NK-92 treated with Interleukin-12 subunit alpha and Interleukin-12 subunit beta, amount 100 ng/mL, for 24 hours (cell line): Measurements from ENCODE around the gene CDKN2AIPNL.

Source experiments
- DNase-seq: peaks from one replicate; lab custom pipeline; 2025; lab: John Stamatoyannopoulos, UW

The CDKN2AIPNL gene, protein sequence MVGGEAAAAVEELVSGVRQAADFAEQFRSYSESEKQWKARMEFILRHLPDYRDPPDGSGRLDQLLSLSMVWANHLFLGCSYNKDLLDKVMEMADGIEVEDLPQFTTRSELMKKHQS

DNA sequence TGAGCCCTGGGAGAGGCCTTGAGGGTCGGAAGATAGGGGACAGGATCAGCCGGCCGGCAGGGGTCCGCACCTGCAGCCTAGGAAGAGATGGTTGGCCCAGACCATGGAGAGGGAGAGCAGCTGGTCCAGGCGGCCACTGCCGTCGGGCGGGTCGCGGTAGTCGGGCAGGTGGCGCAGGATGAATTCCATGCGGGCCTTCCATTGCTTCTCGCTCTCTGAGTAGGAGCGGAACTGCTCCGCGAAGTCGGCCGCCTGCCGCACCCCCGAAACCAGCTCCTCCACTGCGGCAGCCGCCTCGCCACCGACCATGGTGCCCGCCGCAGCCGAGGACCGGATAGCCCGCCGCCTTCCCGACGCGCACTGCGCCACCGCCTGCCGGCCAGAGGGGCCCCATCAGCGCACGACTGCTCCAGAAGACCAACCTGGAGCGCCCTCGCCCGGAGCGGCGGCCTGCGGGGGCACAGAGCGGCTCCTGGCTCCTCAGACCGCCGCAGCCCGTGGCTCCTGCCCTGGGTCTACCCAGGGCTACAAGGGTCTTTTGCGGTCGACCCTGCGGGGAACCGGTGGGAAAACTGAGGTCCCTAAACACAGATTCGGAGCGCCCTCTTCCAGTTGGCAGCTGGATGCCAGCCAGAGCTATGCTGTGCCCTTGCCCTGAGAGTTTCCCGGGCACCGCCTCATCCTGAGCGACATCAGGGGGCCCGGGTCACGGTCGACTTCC lies at the start of gene CDKN2AIPNL:
CDKN2AIPNL (minus strand) TSS at position 336 of the 721 bp plus-strand sequence; CDS start at position 309, 27 bp downstream.
- peak; percentile 83 for DNase-seq

DNA sequence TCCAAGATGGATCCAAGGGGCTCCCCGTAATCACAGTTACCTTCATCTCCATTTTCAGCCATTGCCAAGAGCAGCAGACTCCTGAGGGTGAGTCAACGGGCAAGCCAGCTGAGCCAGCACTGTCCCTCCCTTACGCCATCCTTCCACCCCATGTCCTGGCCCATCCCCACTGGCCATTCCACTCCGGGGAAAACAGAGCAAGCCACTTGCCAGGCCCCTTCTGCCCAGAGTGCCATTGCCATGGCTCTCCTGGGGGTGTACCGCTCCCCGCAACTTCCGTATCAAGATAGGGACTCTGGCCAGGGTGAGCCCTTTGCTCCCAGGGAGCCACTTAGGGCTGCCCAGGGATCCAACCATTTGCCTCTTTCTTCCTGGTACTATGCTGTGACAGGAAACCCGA lies 48.9 kb upstream of the CDKN2AIPNL start:
- DNase-seq, result no peak

DNA sequence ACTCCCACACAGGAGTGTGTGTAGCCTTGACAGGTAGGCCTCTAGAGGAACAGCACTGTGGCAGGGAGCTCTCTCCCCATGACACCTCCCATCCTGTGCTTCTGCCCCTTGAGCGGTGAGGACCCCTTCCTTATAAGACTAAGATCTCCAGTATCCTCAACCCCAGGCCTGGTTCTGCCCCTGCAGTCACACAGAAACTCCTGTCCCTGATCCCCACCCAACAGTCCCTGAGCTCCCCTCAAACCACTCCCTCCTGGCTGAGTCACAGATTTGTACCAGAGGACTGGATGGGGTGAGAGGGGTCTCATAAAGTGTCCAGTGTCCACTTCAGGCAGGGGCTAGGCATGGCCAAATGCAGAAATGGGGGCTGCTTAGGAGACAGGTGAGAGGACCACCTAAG lies 47.8 kb upstream of the CDKN2AIPNL start:
- DNase-seq, result no peak

DNA sequence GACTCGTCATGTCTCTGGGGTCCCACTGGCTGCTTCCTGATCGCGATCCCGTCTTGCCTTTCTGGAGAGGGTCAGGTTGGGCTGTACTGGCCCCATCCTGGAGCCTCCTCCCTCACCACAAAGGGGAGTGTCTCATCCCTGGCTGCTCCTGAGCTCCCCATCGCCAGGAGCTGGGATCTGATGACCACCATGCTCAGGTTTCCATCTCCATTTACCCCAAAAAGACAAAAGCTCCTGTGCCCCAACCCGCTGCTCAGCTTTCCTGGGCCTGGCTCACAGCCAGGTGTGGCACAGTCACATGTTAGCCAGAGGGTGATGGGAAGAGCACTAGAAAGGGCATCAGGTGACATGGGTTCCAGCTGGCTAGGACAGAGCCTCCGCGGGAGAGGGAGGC lies 47.3 kb upstream of the CDKN2AIPNL start:
- DNase-seq, result no peak

DNA sequence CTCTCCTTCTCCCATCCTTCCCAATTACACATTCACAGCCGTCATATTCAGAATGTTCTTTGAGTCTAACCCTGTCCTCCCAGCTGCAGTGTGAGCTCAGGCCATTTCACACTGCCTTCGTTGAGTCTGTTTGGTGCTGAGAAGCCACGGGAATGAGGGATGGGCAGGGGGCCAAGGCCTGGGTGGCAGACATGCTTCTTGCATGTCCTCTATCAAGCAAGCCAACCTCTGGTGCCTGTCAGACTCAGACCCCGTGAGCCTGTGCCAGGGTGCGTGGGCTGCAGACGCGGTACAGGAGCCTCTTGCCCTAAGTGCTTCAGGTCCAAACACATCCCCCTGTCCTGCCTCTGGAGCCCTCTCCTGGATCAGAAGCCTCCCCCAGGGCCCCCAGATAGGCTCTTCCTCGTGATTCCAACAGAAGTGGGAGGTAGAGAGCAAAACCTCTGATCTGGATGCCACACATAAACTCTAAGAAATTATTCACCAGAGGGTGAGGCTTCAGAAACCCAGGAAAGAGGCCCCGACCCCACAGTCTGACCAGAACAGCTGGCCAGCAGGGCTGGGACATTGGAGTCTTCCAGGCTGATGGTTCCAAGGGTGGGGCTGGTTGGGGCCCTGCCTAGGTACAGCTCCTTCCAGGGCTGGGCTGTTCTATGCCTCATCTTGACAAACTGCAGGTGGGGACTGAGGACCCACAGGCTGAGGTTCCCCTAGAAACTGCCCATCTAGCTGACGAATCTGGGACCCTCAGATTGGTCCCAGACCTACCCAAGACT lies 46.7 kb upstream of the CDKN2AIPNL start:
- no peak for DNase-seq

DNA sequence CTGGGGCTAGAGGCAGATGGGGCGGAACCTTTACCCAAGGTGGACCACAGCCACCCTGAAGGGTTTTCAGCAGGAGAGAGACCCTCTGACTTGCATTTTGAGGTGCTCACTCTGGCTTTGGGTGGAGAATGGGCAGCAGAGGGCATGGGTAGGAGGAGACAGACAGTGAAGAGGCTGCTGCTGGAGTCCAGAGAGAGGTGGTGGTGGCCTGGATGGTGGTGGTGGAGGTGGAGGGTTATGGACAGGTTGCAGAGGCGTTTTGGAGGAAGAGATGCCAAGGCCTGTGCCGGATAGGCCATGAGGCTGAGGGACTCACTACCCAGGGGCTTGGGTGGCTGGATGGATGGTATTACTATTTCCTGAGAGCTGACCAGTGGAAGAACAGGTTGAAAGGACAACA lies 46.1 kb upstream of the CDKN2AIPNL start:
- no peak for DNase-seq

DNA sequence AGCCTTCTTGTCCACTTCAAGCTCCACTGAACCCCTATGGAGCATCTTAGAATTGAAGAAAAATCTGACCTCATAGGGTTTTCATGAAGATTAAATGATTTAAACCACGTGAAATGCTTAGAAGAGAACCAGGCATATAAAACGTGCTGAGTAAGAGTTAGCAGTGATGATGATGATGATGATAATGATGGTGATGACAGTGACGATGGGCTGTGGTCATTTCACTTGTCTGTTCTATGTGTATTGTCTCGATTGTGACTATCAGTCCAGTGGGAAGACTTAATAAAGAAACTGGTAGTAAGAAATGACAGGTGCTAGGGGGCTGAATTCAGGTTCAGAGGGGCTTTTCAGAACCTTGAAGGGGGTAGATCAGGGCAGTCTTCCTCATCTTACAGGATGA lies 45.1 kb upstream of the CDKN2AIPNL start:
- DNase-seq, result no peak

DNA sequence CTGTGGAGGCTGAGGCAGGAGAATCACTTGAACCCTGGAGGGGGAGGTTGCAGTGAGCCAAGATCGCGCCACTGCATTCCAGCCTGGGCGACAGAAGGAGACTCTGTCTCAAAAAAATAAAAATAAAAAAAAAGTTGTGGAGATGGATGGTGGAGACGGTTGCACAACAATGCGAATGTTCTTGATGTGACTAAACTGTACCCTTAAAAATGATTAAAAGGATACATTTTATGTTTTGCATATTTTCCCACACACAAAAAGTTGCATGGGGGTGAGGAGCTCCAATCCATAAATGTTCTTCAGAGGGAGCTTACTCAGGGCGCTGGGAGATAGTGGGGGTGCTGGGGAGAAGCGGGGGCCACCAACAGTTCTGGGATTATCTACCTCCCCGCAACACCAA lies 43.8 kb upstream of the CDKN2AIPNL start:
- DNase-seq, result no peak

DNA sequence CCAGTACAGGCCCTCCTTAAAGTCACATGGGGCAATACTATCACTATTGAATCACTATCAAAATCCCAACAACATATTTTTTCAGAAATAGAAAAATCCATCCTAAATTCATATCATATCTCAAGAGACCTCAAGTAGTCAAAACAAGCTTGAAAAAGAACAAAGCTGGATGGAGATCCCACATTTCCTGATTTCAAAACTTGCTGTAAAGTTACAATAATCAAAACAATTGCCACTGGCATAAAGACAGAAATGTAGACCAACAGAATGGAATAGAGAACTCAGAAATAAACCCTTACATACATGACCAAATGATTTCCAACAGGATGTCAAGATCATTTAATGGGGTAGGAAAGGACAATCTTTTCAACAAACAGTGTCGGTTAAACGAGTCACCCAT lies 41.3 kb upstream of the CDKN2AIPNL start:
- DNase-seq, result no peak

DNA sequence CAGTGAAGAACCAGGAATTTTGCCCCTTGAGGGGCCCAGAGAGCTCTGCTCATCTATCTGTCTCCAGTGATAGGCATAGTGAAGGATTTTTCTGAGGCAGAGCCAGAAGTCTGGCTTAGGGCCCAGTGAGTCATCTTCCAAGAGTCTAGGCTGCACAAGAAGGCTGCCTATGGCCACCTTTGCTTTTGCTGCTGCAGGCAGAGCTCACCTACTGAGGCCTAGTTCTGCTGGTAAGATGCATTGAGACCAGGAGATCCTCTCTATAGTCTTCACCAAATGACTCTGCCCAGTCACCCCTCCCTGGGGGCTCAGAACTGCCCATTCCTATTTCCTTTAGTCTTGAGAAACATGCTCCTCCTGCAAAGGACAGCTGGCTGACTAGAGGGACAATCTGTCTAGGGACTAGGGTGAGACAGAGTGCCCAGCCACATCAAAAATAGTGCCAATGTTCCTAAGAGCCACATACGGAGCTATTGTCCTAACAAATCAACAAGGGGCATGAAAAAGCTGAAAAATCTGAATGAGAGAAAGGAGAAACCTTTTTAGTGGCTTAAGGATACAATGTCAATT lies 40.3 kb upstream of the CDKN2AIPNL start:
- no peak for DNase-seq

DNA sequence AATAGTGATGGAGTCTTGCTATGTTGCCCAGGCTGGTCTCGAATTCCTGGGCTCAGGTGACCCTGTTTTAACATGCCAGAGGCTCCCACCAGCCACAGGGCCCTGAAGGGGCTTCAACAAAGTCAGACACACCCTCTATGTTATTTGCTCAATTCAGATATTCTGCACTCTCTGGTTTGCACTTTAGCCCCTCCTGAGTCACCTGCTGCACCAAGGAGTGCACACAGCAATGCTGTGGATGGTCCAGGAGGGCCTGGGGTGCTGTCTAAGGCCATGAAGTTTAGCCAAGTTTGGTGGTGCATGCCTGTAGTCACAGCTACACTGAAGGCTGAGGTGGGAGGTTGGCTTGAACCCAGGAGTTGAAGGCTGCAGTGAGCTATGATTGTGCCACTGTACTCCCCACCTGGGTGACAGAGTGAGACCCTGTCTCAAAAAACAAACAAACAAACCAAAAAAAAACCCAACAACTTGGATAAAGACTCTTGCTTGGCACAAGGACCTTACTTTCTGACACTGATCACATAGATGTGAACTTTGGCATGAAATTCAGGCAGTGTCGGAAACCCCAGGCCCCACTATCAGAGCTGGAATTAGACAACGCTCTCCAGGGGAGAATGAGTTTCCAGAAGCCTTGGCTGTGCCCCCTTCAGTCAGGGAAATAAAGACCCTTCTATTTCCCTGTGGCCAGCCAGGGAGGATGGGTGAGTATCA lies 39.7 kb upstream of the CDKN2AIPNL start:
- DNase-seq, result no peak

DNA sequence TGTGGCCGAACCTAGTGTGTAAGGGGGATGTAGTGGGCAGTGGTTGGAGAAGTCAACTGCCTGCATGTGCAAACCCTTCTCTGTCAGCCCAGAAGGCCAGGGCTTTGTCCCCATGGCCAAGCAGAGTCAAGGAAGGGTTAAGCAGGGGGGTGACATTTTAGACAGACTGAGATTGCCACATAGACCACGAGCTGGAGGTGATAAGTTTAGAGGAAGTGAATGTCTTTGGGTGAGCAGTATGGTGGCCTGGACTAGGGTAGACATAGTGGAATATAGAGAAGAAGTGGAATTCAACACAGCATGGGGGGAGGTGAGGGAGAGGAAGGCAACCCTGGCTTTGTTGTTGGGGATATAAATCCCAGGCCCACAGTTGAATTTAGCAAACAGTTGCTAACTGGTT lies 38.7 kb upstream of the CDKN2AIPNL start:
- DNase-seq, result no peak

DNA sequence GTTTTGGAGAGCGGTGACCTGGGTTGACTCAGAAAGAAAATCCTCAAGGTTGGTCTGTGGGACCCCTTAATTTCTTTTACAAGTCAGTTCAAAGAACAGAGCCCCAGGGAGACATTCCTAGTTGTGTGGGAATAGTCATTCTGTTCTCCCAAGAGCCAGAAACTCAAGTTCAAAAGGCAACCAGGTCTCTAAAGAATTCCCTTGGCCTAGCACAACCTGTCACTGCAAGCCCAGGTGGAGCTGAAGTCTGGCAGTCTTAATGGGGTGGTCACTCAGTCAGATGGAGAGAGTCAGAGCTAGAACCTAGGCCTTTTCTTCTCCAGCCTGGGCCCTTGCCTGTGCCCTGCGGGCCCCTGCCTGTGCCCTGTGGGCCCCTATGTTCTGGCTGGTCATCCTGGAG lies 37.5 kb upstream of the CDKN2AIPNL start:
- no peak for DNase-seq

DNA sequence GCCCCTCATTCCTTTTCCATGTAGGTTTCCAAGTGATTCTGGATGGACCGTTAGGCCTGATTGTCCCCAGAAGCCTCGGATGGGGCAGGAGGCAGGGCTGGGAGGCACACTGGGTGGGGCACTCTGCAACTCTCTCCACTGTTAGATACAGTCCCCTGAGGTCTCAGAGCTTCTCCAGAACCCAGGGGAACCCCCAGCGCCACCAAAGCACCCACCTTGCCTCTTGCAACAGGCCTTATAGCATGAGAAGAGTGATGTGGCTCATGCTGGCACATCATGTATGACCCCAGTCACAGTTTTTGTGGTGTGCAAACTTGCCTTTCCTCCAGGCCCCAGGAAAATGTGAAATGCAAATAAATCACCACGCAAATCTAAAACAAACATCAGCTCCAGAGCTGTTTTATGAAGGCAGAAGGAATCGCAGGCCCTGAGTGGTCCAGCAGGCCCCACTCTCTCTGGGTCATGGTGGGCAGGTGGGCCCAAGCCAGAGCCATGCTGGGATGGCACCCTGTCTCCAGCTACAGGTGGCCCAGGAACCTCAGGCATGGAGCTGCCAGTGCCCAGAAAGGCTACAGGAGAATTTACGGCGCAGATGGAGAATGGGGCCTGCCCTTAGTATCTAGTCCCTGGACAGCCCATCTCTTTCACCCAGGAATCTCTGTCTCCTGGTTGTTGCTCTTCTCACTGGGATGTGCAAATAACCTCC lies 36.3 kb upstream of the CDKN2AIPNL start:
- no peak for DNase-seq

DNA sequence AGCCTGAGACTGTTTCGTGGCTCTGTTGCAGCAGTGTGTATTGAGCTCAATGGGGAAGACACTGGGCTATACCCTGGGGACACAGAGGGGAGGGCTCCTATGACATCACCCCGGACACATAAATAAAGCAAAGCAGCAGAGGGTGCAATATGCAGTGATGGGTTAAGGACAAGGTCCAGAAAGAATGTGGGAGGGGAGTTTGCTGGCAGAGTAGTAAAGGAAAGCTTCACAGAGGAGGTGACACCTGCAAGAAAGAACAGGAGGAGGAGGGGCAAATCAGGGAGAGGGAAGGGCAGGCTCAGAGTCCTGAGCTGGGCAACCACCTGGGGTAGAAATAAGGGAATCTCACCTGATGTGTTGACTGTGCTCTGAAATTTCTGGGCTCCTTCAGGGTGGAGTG lies 35.3 kb upstream of the CDKN2AIPNL start:
- no peak for DNase-seq

DNA sequence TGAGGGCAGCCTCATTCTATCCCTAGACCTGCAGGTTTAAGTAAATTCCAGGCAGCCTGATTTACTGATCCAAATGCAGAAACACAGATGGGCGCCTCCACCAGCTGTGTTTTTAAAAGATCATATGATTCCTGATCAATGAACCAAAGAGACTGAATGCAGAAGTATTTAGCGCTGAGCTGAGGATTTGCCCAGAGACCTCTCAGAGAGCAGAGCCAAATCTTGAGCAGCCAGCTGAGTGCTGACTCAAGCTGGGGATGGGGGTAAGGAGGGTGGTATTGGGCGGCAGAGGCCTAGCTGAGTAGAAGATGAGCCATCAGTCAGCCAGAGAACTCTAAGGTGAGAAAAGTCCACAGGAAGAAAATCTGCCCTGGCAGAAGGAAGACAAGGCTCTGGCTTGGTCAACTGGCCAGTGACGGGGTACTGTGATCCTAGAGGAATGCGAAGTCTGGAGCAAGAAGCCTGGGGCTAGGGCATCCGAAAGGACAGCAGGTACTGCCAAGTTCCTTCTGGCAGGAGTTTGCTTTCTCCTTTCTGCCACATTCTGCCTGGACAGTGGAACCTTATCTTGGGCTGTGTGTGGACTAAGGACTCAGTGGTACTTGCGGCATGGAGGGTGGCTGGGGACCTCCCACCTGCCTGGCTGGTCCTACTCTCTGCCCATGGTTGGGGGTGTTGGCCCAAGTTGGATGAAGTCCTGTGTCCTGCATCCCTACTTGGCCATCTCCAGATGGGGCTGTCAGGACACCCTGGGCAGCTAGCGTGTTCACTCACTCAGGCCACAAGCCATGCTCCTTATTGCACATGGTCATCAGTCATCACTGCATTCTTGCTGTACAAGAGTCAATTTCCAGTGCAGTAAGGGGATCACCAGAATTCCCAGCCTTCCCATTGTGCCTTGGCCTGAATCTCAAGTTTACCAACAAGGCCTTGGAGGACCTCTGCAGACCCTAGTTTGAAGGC lies 34.5 kb upstream of the CDKN2AIPNL start:
- no peak for DNase-seq

DNA sequence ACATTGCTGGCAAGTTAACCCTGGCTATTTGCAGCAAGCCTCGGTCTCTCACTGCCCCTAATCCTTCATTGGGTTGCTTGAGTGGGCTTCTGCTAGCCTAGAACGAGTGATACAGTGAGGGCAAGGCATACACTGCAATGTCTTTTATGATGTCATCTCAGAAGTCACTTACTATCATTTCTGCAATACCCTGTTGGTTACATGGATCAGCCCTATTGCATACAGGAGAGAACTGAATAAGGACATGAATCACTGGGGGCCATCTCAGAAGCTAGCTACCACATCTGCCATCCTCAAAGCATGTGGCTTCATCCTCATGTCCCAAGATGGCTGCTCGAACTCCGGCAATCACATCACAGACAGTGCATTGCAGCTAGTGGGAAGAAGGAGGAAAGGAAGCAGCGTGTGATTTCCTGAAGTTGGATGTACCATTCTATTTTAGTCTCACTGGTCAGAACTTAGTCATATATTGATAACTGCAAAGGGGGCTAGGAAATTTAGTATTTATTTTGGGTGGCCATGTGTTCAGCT lies 33.3 kb upstream of the CDKN2AIPNL start:
- DNase-seq, result no peak

DNA sequence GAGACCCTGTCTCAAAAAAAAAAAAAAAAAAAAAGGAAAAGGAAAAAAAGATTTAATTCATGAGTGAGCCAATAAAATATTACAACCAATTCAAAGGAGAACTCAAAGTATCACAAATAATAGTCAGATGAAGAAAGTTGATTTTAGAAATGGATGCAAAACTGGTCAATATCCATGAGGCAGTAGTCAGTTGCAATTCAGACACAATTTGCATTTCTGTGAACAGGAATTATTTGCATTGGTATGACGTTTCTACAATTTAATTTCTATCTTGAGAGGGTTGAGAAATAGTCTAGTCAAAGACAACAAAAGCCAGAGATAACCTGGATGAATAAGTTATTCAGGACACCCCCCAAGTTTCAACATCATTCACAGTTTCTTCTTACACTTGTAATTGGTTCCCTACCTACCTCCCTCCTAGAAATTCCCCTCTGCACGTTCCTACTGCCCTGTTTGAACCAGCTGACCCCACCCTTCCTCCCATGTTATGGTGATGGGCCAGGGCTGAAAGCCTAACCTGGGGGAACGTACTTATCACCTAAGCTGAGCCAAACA lies 28.6 kb upstream of the CDKN2AIPNL start:
- DNase-seq, result no peak

DNA sequence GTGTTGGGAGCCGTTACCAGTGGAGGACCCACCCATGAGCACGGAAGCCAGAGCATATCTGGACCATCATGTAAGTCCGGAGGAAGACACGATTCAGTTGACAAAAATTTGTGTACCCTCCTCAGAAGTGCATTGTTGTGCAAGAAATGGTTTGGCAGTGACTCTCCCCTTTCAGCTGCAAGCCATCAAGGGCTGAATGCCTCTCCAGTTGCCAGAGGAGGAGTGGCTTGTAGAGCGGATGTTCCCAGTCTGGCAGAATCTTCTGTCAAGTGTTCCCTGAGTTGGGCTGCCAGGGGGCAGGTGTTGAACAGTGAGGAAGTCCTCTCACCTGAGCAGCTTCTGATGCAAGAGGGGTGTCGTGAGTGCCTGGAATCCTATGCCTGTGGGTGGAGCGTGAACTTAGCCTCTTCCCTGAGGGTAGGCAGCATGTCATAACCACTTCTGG lies 27.6 kb upstream of the CDKN2AIPNL start:
- DNase-seq, result no peak

DNA sequence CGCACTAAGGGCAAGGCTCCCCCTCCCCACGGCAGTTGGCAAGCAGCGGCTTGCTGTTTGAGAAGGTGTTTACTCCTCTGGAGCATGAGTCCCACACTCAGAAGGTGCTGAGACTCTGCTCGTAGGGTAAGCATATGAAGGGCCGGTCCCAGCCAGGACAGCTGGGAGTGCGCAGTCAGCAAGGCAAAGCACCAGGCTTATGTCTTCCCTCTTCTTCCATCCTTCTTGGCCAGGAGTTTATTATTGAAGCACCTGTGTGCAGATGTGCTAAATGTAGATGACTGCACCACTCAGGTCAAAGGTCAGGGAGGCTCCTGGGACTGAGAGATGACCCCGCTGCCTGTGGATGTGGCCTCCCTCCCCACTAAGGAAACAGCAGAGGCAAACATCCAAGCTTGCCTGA lies 27.0 kb upstream of the CDKN2AIPNL start:
- no peak for DNase-seq
